ENCODE results near the gene KDM4E.

GRCh38 chr11:95065336-95065735 lies 40.3 kb downstream of the KDM4E start:
- no peak for TF ChIP-seq ZFPM2 (CRISPR knock-in tag; IDR thresholded peaks at IDR 0.05)
- TF ChIP-seq, protein P1, sequence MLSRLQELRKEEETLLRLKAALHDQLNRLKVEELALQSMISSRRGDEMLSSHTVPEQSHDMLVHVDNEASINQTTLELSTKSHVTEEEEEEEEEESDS (CRISPR knock-in tag; IDR thresholded peaks at IDR 0.05) = no peak

Data from K562 (cell line).